ENCODE results near the gene PDE7B. TPM values are rescaled to one million over a fixed set of nuclear protein-coding genes. Genes with fewer than 3 reads are reported as not detected.

PDE7B gene
- total RNA-seq, 2 experiments from 2014 or later: 0.29 to 0.34 TPM

DNA sequence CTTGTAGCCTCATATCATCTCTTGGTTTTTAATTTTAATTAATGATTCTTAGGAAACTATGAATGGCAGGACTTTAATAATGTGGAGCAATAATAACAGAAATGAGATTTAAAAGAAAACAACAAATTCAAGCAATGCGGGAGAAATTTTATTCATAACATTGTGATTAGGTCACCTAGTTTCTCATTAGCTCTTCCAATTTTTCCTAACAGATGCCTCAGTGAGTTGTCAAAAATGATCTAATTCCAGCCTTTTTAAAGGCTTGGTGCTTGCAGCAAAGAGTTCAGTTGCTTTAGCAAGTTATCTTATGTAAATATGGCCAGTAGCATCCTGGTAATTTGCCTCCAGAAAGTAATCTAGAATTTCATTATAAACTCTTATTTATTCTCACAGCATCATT lies 20.4 kb downstream of the PDE7B start:
- Mint-ChIP-seq H3K36me3 (ENCODE audit: low read depth) (no peaks in the 10 kb centered on the region), H3K4me1 (ENCODE audit: low read depth) (peaks cover 13% of the 10 kb centered on the region), H3K4me3 (no peak overlapping the region), H3K27ac (no peak overlapping the region), H3K9me3 (ENCODE audit: insufficient read depth) (no peaks in the 10 kb centered on the region), H3K27me3 (ENCODE audit: low read depth) (peaks cover 2% of the 10 kb centered on the region)
- ChIA-PET POLR2A (no interaction called here), CTCF (no interaction called here)
- ATAC-seq (no peak), DNase-seq (no peak)

GRCh38 chr6:135875446-135875845 lies 23.9 kb downstream of the PDE7B start:
- no peak for ATAC-seq
- H3K27me3 Mint-ChIP-seq (ENCODE audit: low read depth): peaks cover 2% of the 10 kb centered on the region
- no peak for DNase-seq
- CTCF ChIA-PET: interaction anchor here (0.8 to 1.9 kb wide), 4 partner anchors 8 to 339 kb away, joined by 3 to 8 read pairs (median 6); no protein-coding TSS in a partner anchor
- H3K9me3 Mint-ChIP-seq (ENCODE audit: insufficient read depth): no peaks in the 10 kb centered on the region
- H3K36me3 Mint-ChIP-seq (ENCODE audit: low read depth): no peaks in the 10 kb centered on the region
- POLR2A ChIA-PET: interaction anchor here (0.7 kb wide), 1 partner anchor 414 kb away, joined by 3 read pairs; the partner anchor contains the start of gene BCLAF1
- no peak overlapping the region for H3K4me3 Mint-ChIP-seq
- H3K4me1 Mint-ChIP-seq (ENCODE audit: low read depth): peaks cover 28% of the 10 kb centered on the region
- no peak overlapping the region for H3K27ac Mint-ChIP-seq

DNA sequence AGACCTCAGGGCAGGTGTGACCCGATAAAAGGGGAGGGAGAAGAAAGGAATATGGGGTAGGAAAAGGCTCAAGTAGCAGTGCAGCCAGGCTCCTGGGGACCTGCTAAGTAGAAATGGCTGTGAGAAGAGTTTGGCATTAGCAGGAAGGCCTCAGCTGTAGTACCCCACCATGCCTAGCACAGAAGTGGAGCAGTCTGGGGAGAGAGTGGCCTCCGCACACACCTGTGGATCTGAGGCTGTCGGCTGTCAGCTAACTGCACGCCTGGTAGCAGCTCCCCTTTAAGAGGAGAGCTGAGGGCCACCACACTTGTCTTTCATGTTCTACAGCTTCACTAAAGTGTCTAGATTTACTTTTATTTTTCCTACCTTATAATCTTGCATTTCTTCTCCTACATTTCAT lies 24.6 kb downstream of the PDE7B start:
- ChIA-PET CTCF (interaction anchor here (0.8 to 1.9 kb wide), 3 partner anchors 23 to 340 kb away, joined by 3 to 8 read pairs (median 7); no protein-coding TSS in a partner anchor), POLR2A (interaction anchor here (0.7 kb wide), 1 partner anchor 414 kb away, joined by 3 read pairs; the partner anchor contains the start of gene BCLAF1)
- DNase-seq (no peak), ATAC-seq (no peak)
- Mint-ChIP-seq H3K27me3 (ENCODE audit: low read depth) (peaks cover 2% of the 10 kb centered on the region), H3K4me1 (ENCODE audit: low read depth) (peaks cover 34% of the 10 kb centered on the region), H3K27ac (no peak overlapping the region), H3K4me3 (no peak overlapping the region), H3K9me3 (ENCODE audit: insufficient read depth) (no peaks in the 10 kb centered on the region), H3K36me3 (ENCODE audit: low read depth) (no peaks in the 10 kb centered on the region)

DNA sequence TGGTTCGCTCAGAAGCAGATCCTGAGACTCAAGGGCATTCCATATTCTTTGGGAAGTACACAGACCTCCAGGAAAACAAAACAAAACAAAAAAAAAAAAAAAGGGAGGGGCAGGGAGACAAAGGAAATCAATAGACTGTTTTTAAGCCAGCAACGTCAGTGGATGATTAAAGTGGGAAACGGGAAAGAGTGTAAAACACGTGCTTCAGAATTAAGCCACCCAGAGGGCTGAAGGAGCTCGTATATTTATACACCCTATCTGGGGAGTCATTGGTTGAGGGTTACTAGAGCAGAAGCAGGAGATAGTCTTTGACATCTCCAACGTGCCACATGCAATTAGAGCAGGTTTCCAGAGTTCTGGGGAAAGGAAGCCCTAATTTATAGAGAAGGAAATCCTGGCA lies 26.2 kb downstream of the PDE7B start:
- Mint-ChIP-seq H3K27me3 (ENCODE audit: low read depth) (peaks cover 2% of the 10 kb centered on the region), H3K36me3 (ENCODE audit: low read depth) (peaks cover 2% of the 10 kb centered on the region), H3K27ac (no peak overlapping the region), H3K9me3 (ENCODE audit: insufficient read depth) (no peaks in the 10 kb centered on the region), H3K4me1 (ENCODE audit: low read depth) (peaks cover 47% of the 10 kb centered on the region), H3K4me3 (no peak overlapping the region)
- no peak for DNase-seq
- CTCF ChIA-PET: no interaction called here
- no peak for ATAC-seq
- POLR2A ChIA-PET: no interaction called here

GRCh38 chr6:135880066-135880972 lies 28.8 kb downstream of the PDE7B start:
- Mint-ChIP-seq H3K27me3 (ENCODE audit: low read depth) (no peaks in the 10 kb centered on the region), H3K9me3 (ENCODE audit: insufficient read depth) (no peaks in the 10 kb centered on the region), H3K4me3 (peak overlapping the region; percentile 75), H3K4me1 (ENCODE audit: low read depth) (peaks cover 48% of the 10 kb centered on the region), H3K27ac (peak overlapping the region; percentile 91), H3K36me3 (ENCODE audit: low read depth) (peaks cover 2% of the 10 kb centered on the region)
- POLR2A ChIA-PET: interaction anchor here (0.6 to 1.0 kb wide), 4 partner anchors 12 to 410 kb away, joined by 3 read pairs; partner anchors contain the start of genes BCLAF1 and PDE7B
- peak; percentile 91 for ATAC-seq
- CTCF ChIA-PET: interaction anchor here (1.1 to 2.1 kb wide), 7 partner anchors 12 to 344 kb away, joined by 3 to 7 read pairs (median 4); partner anchors contain the start of gene PDE7B
- DNase-seq: peak; percentile 81

GRCh38 chr6:135883045-135883444 lies 31.5 kb downstream of the PDE7B start:
- Mint-ChIP-seq H3K27me3 (ENCODE audit: low read depth) (no peaks in the 10 kb centered on the region), H3K4me1 (ENCODE audit: low read depth) (peaks cover 33% of the 10 kb centered on the region), H3K27ac (no peak overlapping the region), H3K4me3 (no peak overlapping the region), H3K9me3 (ENCODE audit: insufficient read depth) (no peaks in the 10 kb centered on the region), H3K36me3 (ENCODE audit: low read depth) (peaks cover 2% of the 10 kb centered on the region)
- POLR2A ChIA-PET: no interaction called here
- ATAC-seq (no peak), DNase-seq (no peak)
- CTCF ChIA-PET: interaction anchor here (1.1 to 2.3 kb wide), 5 partner anchors 8 to 347 kb away, joined by 3 to 15 read pairs (median 4); partner anchors contain the start of gene PDE7B

DNA sequence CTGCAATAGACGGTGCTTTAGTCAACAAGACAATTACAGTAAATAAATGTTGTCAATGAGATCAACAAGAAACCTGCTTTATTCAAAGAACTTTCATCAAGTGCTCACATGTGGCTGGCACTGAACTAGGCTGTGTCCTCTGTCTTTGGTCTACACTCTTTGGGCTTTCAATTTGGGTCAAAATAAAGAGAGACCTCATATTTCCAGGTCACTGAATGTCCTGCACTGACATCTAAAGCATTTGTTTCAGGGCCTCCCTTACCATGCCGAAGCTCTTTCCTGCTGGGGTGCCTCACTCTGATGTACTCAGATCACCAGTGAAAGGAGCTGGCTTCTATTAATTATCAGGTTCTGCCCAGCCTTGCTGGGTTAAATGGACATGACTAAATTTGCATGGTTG lies 32.0 kb downstream of the PDE7B start:
- no peak overlapping the region for H3K27ac Mint-ChIP-seq
- H3K4me3 Mint-ChIP-seq: no peak overlapping the region
- peaks cover 33% of the 10 kb centered on the region for H3K4me1 Mint-ChIP-seq (ENCODE audit: low read depth)
- no peak for DNase-seq
- no peak for ATAC-seq
- CTCF ChIA-PET: interaction anchor here (1.1 to 2.3 kb wide), 5 partner anchors 9 to 348 kb away, joined by 3 to 15 read pairs (median 4); partner anchors contain the start of gene PDE7B
- H3K27me3 Mint-ChIP-seq (ENCODE audit: low read depth): no peaks in the 10 kb centered on the region
- POLR2A ChIA-PET: interaction anchor here (0.5 kb wide), 1 partner anchor 34 kb away, joined by 3 read pairs; no protein-coding TSS in a partner anchor
- peaks cover 2% of the 10 kb centered on the region for H3K36me3 Mint-ChIP-seq (ENCODE audit: low read depth)
- H3K9me3 Mint-ChIP-seq (ENCODE audit: insufficient read depth): no peaks in the 10 kb centered on the region

DNA sequence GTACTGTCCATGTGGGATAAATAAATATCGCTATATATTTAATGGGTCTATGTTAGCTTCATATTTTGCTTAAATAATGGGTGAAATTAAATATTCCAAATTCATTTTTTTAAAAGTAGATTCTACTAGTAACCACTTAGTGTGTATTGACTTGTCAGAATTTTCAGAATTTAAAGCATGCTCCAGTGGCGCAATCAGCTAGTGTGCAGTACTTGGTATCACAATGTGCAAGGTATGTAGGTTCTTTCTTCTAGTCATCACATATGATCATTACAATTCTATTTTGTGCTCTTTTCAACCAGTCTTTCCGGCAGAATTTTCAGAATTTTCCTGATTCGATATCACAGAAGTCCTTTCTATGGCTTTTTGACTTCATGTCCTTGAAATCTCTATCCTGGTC lies 32.6 kb downstream of the PDE7B start:
- Mint-ChIP-seq H3K27ac (no peak overlapping the region), H3K9me3 (ENCODE audit: insufficient read depth) (no peaks in the 10 kb centered on the region), H3K27me3 (ENCODE audit: low read depth) (no peaks in the 10 kb centered on the region), H3K36me3 (ENCODE audit: low read depth) (peaks cover 2% of the 10 kb centered on the region), H3K4me3 (no peak overlapping the region), H3K4me1 (ENCODE audit: low read depth) (peaks cover 33% of the 10 kb centered on the region)
- DNase-seq: no peak
- ATAC-seq: no peak
- ChIA-PET POLR2A (interaction anchor here (0.5 kb wide), 1 partner anchor 33 kb away, joined by 3 read pairs; no protein-coding TSS in a partner anchor), CTCF (interaction anchor here (1.4 to 2.3 kb wide), 3 partner anchors 9 to 348 kb away, joined by 4 to 15 read pairs (median 6); no protein-coding TSS in a partner anchor)

- CTCF ChIA-PET: no interaction called here
- no peak overlapping the region for H3K27ac Mint-ChIP-seq
- H3K4me3 Mint-ChIP-seq: no peak overlapping the region
- DNase-seq (no peak), ATAC-seq (no peak)
- H3K9me3 Mint-ChIP-seq (ENCODE audit: insufficient read depth): no peaks in the 10 kb centered on the region
- peaks cover 6% of the 10 kb centered on the region for H3K4me1 Mint-ChIP-seq (ENCODE audit: low read depth)
- H3K36me3 Mint-ChIP-seq (ENCODE audit: low read depth): peaks cover 2% of the 10 kb centered on the region
- POLR2A ChIA-PET: no interaction called here
- no peaks in the 10 kb centered on the region for H3K27me3 Mint-ChIP-seq (ENCODE audit: low read depth)
These were observed 35.6 kb downstream of the PDE7B start for GRCh38 chr6:135887069-135887468.

DNA sequence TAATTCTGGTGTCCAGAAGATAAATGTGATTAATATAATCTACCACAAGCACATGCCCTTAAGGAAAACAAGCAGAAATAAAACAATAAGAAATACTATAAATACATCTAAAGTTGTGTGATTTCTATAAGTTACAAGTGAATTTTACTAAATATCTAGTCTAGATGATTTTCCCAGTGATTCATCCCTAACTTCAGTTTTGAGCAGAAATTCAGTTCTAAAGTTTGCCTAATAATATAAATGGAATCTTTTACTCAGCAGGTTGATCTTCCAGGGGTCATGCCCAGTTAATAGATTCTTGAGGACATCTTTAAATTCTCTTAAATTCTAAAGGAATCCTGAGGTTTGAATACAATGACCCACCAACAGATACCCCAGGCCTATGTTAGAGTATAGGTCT lies 37.3 kb downstream of the PDE7B start:
- DNase-seq (no peak), ATAC-seq (no peak)
- Mint-ChIP-seq H3K4me1 (ENCODE audit: low read depth) (no peaks in the 10 kb centered on the region), H3K9me3 (ENCODE audit: insufficient read depth) (no peaks in the 10 kb centered on the region), H3K27ac (no peak overlapping the region), H3K36me3 (ENCODE audit: low read depth) (no peaks in the 10 kb centered on the region), H3K4me3 (no peak overlapping the region), H3K27me3 (ENCODE audit: low read depth) (no peaks in the 10 kb centered on the region)
- ChIA-PET CTCF (interaction anchor here (1.0 to 1.2 kb wide), 2 partner anchors 19 to 21 kb away, joined by 3 to 4 read pairs; no protein-coding TSS in a partner anchor), POLR2A (interaction anchor here (0.6 kb wide), 1 partner anchor 125 kb away, joined by 3 read pairs; no protein-coding TSS in a partner anchor)

- ChIA-PET CTCF (no interaction called here), POLR2A (no interaction called here)
- Mint-ChIP-seq H3K4me1 (ENCODE audit: low read depth) (no peaks in the 10 kb centered on the region), H3K36me3 (ENCODE audit: low read depth) (no peaks in the 10 kb centered on the region), H3K9me3 (ENCODE audit: insufficient read depth) (no peaks in the 10 kb centered on the region), H3K27me3 (ENCODE audit: low read depth) (no peaks in the 10 kb centered on the region), H3K27ac (no peak overlapping the region), H3K4me3 (no peak overlapping the region)
- DNase-seq (no peak), ATAC-seq (no peak)
These were observed 39.4 kb downstream of the PDE7B start for GRCh38 chr6:135890876-135891275.

DNA sequence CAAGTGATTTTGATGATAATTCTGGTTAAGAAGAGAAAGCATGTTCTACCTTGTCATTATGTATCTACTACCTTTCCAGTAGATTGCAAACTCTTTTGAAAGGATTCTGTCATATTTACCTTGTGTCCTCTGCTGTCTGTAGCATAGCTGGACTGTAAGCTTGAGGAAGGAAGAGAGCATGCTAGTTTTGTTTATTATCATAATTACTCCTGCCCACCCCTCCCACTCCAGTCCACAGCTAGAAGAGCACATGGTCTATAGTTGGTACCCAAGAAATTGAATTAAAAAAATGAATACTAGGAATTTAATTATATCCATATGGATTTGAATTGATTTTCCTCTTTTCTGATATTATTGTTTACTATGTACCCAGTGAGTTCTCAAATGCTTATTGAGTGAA lies 40.2 kb downstream of the PDE7B start:
- POLR2A ChIA-PET: interaction anchor here (1.1 kb wide), 1 partner anchor 11 kb away, joined by 3 read pairs; no protein-coding TSS in a partner anchor

More for the DNA sequence above, 40.2 kb downstream of the PDE7B start:
- H3K27me3 Mint-ChIP-seq (ENCODE audit: low read depth): no peaks in the 10 kb centered on the region
- peaks cover 3% of the 10 kb centered on the region for H3K4me1 Mint-ChIP-seq (ENCODE audit: low read depth)
- no peak for DNase-seq
- no peak overlapping the region for H3K4me3 Mint-ChIP-seq
- H3K9me3 Mint-ChIP-seq (ENCODE audit: insufficient read depth): no peaks in the 10 kb centered on the region
- no peaks in the 10 kb centered on the region for H3K36me3 Mint-ChIP-seq (ENCODE audit: low read depth)
- no peak for ATAC-seq
- CTCF ChIA-PET: interaction anchor here (1.3 to 2.1 kb wide), 2 partner anchors 11 to 18 kb away, joined by 4 to 5 read pairs; no protein-coding TSS in a partner anchor
- no peak overlapping the region for H3K27ac Mint-ChIP-seq

Measured in activated CD8-positive, alpha-beta T cell treated with anti-CD3 and anti-CD28 coated beads, Interleukin-2, amount 10 ng/mL, durations not matched to agents 7 days and 5 days (primary cell).